Gastrocnemius medialis (tissue), 4 donors: ENCODE data around the gene CCDC12. TPM values are rescaled to one million over a fixed set of nuclear protein-coding genes. Genes with fewer than 3 reads are reported as not detected.
A peak's percentile ranks its signal among the peaks of the same experiment; 100 is the strongest.

ENCODE experiments used
- ATAC-seq, 2 donors: fragments of 150-250 bp; one replicate each; pipeline ENCODE4 v1.9.1; 2016
- DNase-seq, 2 donors: peaks; one replicate each; pipeline ENCODE4 v3.0.0-alpha.2; 2019
- H3K27ac ChIP-seq, 4 donors: fragments of 200-600 bp; sonication (generic); 1 replicate in 1 of 4; 2 replicates in 3 of 4; pipeline ENCODE4 v1.5.1; 2016 to 2018; ENCODE audit warnings: mild to moderate bottlenecking in 2 of 4, moderate library complexity in 1 of 4
- H3K27me3 ChIP-seq, 3 donors: fragments of 200-600 bp; sonication (generic) in 2 of 3; 1 replicate in 1 of 3; 2 replicates in 2 of 3; pipeline versions ENCODE4 v1.5.1 to v1.6.0; 2016 to 2019; ENCODE audit warnings: mild to moderate bottlenecking in 1 of 3, moderate library complexity in 1 of 3
- H3K36me3 ChIP-seq, 2 donors: fragments of 200-600 bp; sonication (generic) in 1 of 2; one replicate each; pipeline ENCODE4 v1.5.1; 2017 to 2018
- H3K4me1 ChIP-seq, 2 donors: fragments of 200-600 bp; sonication (generic) in 1 of 2; one replicate each; pipeline ENCODE4 v1.5.1; 2016 to 2017; ENCODE audit warnings: mild to moderate bottlenecking in 2 of 2
- H3K4me3 ChIP-seq, 4 donors: fragments of 200-600 bp; sonication (generic) in 3 of 4; 1 replicate in 1 of 4; 2 replicates in 3 of 4; pipeline ENCODE4 v1.5.1; 2016 to 2019; ENCODE audit warnings: mild to moderate bottlenecking in 2 of 4
- H3K9me3 ChIP-seq, 3 donors: fragments of 200-600 bp; sonication (generic) in 2 of 3; 1 replicate in 1 of 3; 2 replicates in 2 of 3; pipeline ENCODE4 v1.5.1; 2016 to 2019
- POLR2A ChIP-seq, 2 donors: fragments of 450-650 bp; IDR thresholded peaks; one replicate each; pipeline ENCODE4 v1.6.1; 2017; ENCODE audit warnings: antibody characterized with exemption in 2 of 2, mild to moderate bottlenecking in 2 of 2, moderate library complexity in 2 of 2
- in situ Hi-C, 4 donors: fragments of 200-750 bp; cut with MboI; loops; one replicate each; pipeline versions ENCODE4 v1.15.0 to v1.8.0; 2017; ENCODE audit warnings: low sequenced_read_pairs in 4 of 4
- intact Hi-C: fragments of 100-400 bp; cut with DNase I; formaldehyde crosslinking; loops from one replicate; pipeline ENCODE4 v1.15.1; 2023; ENCODE audit warnings: low total_unique reads
- total RNA-seq, 4 donors: library from RNA; depleted of rRNA; stranded (reverse); fragments of >200 nt; gene quantifications; one replicate each; pipeline versions ENCODE4 v1.1.0 to v1.2.3, GENCODE V29; 2016
- TF ChIP-seq, protein P1 (sequence below), 5 experiments: fragments of 450-650 bp in 3 of 5; fragments of 200-600 bp in 2 of 5; sonication (generic) in 2 of 5; IDR thresholded peaks in 4 of 5; conservative IDR thresholded peaks in 1 of 5; 1 replicate in 4 of 5; 2 replicates in 1 of 5; pipeline ENCODE4 v1.5.1; 2016 to 2019; ENCODE audit warnings: antibody characterized with exemption in 5 of 5, mild to moderate bottlenecking in 3 of 5, moderate library complexity in 3 of 5

The CCDC12 gene
- total RNA-seq, 4 donors from 2014 or later = 24.6 to 32.0 (median 29.0) TPM

DNA sequence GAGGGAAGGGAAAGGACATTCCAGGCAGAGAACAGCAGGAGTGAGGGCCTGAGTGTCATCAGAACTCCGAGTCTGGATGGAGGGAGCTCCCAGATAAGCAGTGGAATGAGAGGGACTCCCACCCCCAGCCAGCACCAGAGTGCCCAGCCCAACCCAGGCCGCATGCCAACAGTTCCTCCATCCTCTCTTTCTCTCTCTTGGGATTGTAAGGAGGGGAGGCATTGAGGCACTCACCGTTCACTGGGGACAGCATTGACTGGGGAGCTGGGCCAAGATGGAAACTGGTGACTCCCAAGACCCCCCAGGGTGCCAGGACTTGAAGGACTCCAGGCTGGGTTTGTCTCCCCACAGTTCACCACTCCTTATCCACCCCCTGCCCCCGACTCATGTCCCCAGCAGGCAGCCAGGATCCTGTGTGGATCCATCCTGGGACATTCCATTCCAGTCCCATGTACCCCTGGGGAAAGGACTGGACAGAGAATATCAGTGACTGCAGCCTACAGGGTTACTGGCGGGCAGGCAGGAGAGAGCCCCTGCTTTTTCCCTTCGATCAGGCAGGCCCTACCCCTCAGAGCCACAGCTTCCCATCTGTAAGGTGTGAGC lies 83.3 kb downstream of the CCDC12 start:
- Histone ChIP-seq H3K27me3 (no peaks in the 10 kb centered on the region), H3K4me1 (peaks cover 8 to 10% of the 10 kb centered on the region in 2 donors)
- in situ Hi-C loops = loop anchor here in 3 of 4 donors (5.0 to 10.0 kb wide), 2 partner anchors 178 to 186 kb away; partner anchors contain the start of gene PRSS50 (in 2 of the 3)

DNA sequence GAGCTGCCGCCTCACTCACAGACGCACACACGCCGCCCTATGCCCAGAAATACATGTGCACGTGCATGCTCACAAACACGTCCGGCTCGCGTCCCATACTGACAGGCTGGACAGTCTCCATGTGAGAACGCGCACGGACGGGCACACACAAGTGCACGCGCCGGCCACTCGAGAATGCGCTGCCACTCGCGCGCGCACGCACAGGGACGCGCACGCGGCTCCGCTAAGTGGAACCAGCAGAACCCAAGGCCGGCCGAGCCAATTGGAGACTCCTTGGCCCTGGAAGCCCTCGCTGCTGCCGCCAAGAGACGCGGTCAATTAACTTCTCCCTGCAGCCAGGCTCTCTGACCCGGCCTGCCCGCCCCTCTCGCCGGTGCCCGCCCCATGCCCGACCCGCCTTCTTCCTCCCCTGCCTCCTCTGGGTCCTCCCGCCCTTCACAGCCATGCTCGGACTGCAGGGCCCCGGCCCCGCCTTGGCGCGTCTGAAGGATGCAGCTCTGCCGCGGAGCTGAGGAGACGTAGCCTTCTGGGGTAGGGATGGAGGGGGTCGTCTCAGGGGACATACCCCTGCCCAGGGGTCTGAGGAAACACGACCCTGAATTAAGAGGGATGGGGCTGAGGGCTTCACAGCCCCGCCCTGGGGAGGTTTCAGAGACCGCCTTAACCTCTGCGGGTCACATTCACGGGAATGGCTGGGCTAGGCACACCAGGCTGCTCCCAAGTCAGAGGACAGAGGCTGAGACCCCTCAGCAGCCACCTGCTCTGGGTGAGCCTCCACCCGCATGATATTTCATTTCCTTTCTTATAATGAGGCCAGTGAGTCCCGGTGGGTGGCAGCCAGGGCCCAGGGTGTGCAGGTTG lies 84.0 kb downstream of the CCDC12 start:
- H3K27me3 ChIP-seq = no peaks in the 10 kb centered on the region
- no peak for TF ChIP-seq POLR2A (IDR thresholded peaks at IDR 0.05)
- TF ChIP-seq, protein P1, sequence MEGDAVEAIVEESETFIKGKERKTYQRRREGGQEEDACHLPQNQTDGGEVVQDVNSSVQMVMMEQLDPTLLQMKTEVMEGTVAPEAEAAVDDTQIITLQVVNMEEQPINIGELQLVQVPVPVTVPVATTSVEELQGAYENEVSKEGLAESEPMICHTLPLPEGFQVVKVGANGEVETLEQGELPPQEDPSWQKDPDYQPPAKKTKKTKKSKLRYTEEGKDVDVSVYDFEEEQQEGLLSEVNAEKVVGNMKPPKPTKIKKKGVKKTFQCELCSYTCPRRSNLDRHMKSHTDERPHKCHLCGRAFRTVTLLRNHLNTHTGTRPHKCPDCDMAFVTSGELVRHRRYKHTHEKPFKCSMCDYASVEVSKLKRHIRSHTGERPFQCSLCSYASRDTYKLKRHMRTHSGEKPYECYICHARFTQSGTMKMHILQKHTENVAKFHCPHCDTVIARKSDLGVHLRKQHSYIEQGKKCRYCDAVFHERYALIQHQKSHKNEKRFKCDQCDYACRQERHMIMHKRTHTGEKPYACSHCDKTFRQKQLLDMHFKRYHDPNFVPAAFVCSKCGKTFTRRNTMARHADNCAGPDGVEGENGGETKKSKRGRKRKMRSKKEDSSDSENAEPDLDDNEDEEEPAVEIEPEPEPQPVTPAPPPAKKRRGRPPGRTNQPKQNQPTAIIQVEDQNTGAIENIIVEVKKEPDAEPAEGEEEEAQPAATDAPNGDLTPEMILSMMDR (IDR thresholded peaks at IDR 0.05 in 4 of 5, conservative IDR thresholded peaks at IDR 0.05 in 1 of 5) = no peak
- H3K36me3 ChIP-seq = no peaks in the 10 kb centered on the region
- peak overlapping the region; percentile 50 to 57 (median 52) for H3K4me3 ChIP-seq
- peaks cover 5 to 10% of the 10 kb centered on the region in 2 donors for H3K4me1 ChIP-seq
- DNase-seq = peak; percentile 35 to 45
- ATAC-seq = peak; percentile 46 to 63
- peak overlapping the region; percentile 1 to 55 (median 52) for H3K27ac ChIP-seq
- no peaks in the 10 kb centered on the region for H3K9me3 ChIP-seq
- intact Hi-C loops = loop anchor here (5.0 kb wide), 1 partner anchor 45 kb away; no protein-coding TSS in a partner anchor
- in situ Hi-C loops = loop anchor here in 3 of 4 donors (5.0 to 10.0 kb wide), 2 partner anchors 178 to 185 kb away; partner anchors contain the start of gene PRSS50 (in 2 of the 3)

More for the DNA sequence above, 83.3 kb downstream of the CCDC12 start:
- ATAC-seq (no peak), DNase-seq (no peak)
- intact Hi-C loops = loop anchor here (5.0 kb wide), 1 partner anchor 46 kb away; no protein-coding TSS in a partner anchor
- H3K4me3 ChIP-seq = no peak overlapping the region
- no peaks in the 10 kb centered on the region for H3K9me3 ChIP-seq
- peak overlapping the region; percentile 1 to 55 (median 52) for H3K27ac ChIP-seq
- no peak for TF ChIP-seq POLR2A (IDR thresholded peaks at IDR 0.05)
- TF ChIP-seq, protein P1 (IDR thresholded peaks at IDR 0.05 in 4 of 5, conservative IDR thresholded peaks at IDR 0.05 in 1 of 5) = no peak
- H3K36me3 ChIP-seq = no peaks in the 10 kb centered on the region

DNA sequence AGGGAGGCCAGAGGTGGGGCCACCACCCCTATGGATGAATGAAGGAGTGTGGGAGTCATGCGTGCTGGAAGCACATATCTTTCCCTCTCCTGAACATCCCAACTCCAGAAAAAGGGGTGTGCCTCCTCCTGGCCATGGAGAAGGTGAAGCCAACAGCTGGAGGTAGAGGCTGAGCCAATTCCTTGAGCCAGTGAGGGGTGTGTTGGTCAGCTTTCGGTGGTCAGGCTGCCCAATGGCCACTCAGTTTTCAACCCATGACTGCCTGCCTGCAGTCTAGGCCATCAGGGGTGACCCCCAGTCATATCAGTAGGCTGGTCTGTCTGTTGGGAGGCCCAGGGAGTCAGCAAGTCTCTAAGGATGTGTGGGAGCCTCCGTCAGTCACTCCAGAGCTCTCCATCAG lies 85.4 kb downstream of the CCDC12 start:
- no peak for TF ChIP-seq POLR2A (IDR thresholded peaks at IDR 0.05)
- TF ChIP-seq, protein P1 (IDR thresholded peaks at IDR 0.05 in 4 of 5, conservative IDR thresholded peaks at IDR 0.05 in 1 of 5) = no peak
- in situ Hi-C loops = loop anchor here in 3 of 4 donors (5.0 to 10.0 kb wide), 2 partner anchors 176 to 184 kb away; partner anchors contain the start of gene PRSS50 (in 2 of the 3)
- DNase-seq (no peak), ATAC-seq (no peak)
- H3K36me3 ChIP-seq = no peaks in the 10 kb centered on the region
- no peaks in the 10 kb centered on the region for H3K27me3 ChIP-seq
- H3K27ac ChIP-seq = peak overlapping the region in 1 of 4 donors; percentile 50
- intact Hi-C loops = loop anchor here (5.0 kb wide), 1 partner anchor 44 kb away; no protein-coding TSS in a partner anchor
- no peaks in the 10 kb centered on the region for H3K9me3 ChIP-seq
- no peak overlapping the region for H3K4me3 ChIP-seq
- H3K4me1 ChIP-seq = peaks cover 5 to 10% of the 10 kb centered on the region in 2 donors

DNA sequence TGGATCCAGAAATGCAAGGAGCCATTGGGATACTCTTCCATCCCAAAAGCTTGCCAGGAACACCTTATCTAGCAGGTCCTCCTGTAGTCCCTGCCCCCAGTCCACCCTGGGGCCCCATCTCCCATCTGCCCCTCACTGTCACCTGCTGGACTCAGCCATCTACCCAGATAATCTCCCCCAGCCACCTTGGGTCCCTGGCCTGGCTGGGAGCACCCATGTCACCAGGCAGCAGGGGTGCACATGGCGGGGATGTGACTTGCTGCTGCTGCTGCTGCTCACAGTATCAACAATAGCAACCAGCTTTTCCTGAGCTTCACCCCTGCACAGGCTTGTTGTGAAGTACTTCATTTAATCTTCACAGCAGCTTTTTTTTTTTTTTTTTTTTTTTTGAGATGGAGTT lies 86.4 kb downstream of the CCDC12 start:
- Histone ChIP-seq H3K4me1 (peaks cover 5 to 10% of the 10 kb centered on the region in 2 donors), H3K36me3 (no peaks in the 10 kb centered on the region), H3K27ac (no peak overlapping the region), H3K27me3 (no peaks in the 10 kb centered on the region), H3K4me3 (no peak overlapping the region), H3K9me3 (no peaks in the 10 kb centered on the region)
- ATAC-seq (no peak), DNase-seq (no peak)
- in situ Hi-C loops (loop anchor here in 3 of 4 donors (5.0 to 10.0 kb wide), 2 partner anchors 175 to 183 kb away; partner anchors contain the start of gene PRSS50 (in 2 of the 3)), intact Hi-C loops (loop anchor here (5.0 kb wide), 1 partner anchor 43 kb away; no protein-coding TSS in a partner anchor)
- no peak for TF ChIP-seq POLR2A (IDR thresholded peaks at IDR 0.05)
- TF ChIP-seq, protein P1 (IDR thresholded peaks at IDR 0.05 in 4 of 5, conservative IDR thresholded peaks at IDR 0.05 in 1 of 5) = no peak
